Measurements from ENCODE around the gene CYB5RL. TPM values are rescaled to one million over a fixed set of nuclear protein-coding genes. Genes with fewer than 3 reads are reported as not detected.

The CYB5RL gene
- total and polyA plus RNA-seq, 8 donors: 1.2 to 10.7 (median 2.9) TPM

DNA sequence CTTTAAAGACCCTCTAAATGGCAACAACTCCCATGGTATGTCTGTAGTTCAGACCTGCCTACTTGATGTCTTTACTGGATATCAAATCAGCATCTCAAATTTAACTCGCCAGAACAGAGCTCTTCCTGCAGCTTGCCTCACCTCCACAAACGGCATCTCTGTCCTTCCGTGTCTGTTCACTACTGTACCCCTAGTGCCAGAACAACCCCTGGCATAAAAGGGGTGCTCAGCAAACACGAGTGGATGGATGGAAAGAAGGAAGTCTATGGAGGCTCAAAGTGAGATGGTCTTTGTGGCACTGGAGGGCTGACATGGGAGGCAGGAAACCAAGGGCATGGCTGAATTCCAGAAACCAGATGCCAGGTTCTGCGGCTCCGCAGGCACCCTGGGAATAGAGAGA, 22.9 kb upstream of the CYB5RL start:
- intact Hi-C loops (cut with DNase I; ENCODE audit: low total_unique reads): no loop called here
- Histone ChIP-seq H3K4me3 (no peak overlapping the region), H3K4me1 (peaks cover 26 to 46% (median 35%) of the 10 kb centered on the region in 4 donors), H3K9me3 (no peaks in the 10 kb centered on the region), H3K27ac (no peak overlapping the region), H3K27me3 (no peaks in the 10 kb centered on the region), H3K36me3 (peaks cover 21 to 64% (median 51%) of the 10 kb centered on the region in 4 donors)
- WGBS, 5 donors: 55 to 78% (median 68%) methylated on average over 6 of the region's 6 CpGs
- DNase-seq: no peak
- no peak for TF ChIP-seq POLR2A (IDR thresholded peaks at IDR 0.05)
- no peak for TF ChIP-seq EP300 (IDR thresholded peaks at IDR 0.05)
- no peak for TF ChIP-seq POLR2AphosphoS5 (IDR thresholded peaks at IDR 0.05)
- TF ChIP-seq, protein P1, sequence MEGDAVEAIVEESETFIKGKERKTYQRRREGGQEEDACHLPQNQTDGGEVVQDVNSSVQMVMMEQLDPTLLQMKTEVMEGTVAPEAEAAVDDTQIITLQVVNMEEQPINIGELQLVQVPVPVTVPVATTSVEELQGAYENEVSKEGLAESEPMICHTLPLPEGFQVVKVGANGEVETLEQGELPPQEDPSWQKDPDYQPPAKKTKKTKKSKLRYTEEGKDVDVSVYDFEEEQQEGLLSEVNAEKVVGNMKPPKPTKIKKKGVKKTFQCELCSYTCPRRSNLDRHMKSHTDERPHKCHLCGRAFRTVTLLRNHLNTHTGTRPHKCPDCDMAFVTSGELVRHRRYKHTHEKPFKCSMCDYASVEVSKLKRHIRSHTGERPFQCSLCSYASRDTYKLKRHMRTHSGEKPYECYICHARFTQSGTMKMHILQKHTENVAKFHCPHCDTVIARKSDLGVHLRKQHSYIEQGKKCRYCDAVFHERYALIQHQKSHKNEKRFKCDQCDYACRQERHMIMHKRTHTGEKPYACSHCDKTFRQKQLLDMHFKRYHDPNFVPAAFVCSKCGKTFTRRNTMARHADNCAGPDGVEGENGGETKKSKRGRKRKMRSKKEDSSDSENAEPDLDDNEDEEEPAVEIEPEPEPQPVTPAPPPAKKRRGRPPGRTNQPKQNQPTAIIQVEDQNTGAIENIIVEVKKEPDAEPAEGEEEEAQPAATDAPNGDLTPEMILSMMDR (IDR thresholded peaks at IDR 0.05): no peak

DNA sequence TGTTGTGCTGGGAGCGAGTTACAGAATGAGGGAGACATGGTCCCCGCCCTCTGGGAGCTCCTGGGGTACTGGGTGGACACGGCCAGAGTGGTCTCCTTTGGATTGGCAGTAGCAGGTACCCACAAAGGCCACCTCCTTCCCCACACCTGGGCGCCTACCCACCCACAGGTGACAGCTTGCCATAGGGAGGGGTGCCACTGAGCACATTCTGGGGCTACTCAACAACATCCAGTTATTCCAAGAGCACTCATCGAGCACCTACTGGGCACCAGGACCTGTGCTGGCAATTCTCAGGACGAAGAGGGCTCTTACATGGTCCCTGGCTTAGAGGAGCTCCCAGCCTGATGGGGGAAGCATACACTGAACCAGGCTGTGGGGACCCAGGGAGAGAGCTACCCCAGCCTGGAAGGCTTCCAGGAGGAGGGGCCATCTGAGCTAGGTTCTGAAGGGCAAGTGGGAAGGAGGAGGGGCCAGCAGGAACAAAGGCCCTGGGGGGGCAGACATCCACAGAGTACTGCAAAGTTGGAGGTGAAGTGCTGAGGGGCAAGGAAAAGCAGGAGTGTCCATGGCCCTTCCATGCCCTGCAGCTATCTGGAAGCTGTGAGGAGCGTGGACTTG, 22.1 kb upstream of the CYB5RL start:
- no peak for TF ChIP-seq EP300 (IDR thresholded peaks at IDR 0.05)
- no peak for TF ChIP-seq POLR2A (IDR thresholded peaks at IDR 0.05)
- TF ChIP-seq, protein P1 (IDR thresholded peaks at IDR 0.05): no peak
- no peak for TF ChIP-seq POLR2AphosphoS5 (IDR thresholded peaks at IDR 0.05)
- intact Hi-C loops (cut with DNase I; ENCODE audit: low total_unique reads): no loop called here
- peaks cover 26 to 41% (median 32%) of the 10 kb centered on the region in 4 donors for H3K4me1 ChIP-seq
- peaks cover 27 to 64% (median 51%) of the 10 kb centered on the region in 4 donors for H3K36me3 ChIP-seq
- H3K27me3 ChIP-seq: no peaks in the 10 kb centered on the region
- H3K9me3 ChIP-seq: no peaks in the 10 kb centered on the region
- H3K27ac ChIP-seq: peak overlapping the region in 2 of 5 donors; percentile 3 to 87
- H3K4me3 ChIP-seq: no peak overlapping the region
- 90 to 95% (median 94%) methylated on average over 7 of the region's 7 CpGs for WGBS, 5 donors
- no peak for DNase-seq

DNA sequence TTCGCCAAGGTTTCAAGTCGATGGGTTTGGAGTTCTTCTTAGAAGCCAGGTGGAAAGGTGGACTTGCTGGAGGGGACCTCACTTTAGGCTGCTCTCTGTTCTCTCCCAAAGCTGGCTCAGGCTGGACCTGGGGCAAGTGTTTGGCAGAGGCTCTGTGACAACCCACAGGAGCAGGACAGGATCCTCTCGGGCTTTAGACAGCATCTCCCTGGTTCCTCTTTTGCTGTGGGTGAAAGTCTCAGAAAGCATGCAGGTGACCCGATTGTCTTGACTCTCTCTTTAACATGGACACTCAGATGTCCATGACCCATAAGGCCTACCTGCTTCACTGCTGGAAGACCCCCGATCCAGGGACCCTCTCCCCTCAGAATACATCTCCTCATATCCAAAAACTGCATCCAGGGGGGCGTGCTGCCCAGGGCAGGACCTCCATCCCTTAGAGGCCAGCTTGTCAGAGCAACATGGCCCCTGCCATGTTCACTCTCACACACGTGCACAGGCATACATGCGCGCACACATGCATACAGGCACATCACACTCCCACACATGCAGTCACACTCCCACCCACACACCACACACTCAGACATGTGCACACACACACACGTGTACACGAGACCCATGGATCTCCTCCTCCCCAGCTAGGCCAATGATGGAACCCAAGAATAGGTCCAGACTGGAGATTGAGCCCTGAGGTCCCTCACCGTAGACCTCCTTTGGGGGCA, 21.4 kb upstream of the CYB5RL start:
- WGBS, 5 donors: 80 to 91% (median 86%) methylated on average over 11 to 12 of the region's 12 CpGs
- Histone ChIP-seq H3K9me3 (no peaks in the 10 kb centered on the region), H3K4me1 (peaks cover 26 to 41% (median 32%) of the 10 kb centered on the region in 4 donors), H3K36me3 (peaks cover 34 to 69% (median 57%) of the 10 kb centered on the region in 4 donors), H3K4me3 (no peak overlapping the region), H3K27me3 (no peaks in the 10 kb centered on the region), H3K27ac (peak overlapping the region in 4 of 5 donors; percentile 30 to 87 (median 78))
- intact Hi-C loops (cut with DNase I; ENCODE audit: low total_unique reads): no loop called here
- DNase-seq: no peak
- TF ChIP-seq EP300 (IDR thresholded peaks at IDR 0.05): no peak
- TF ChIP-seq, protein P1 (IDR thresholded peaks at IDR 0.05): no peak
- no peak for TF ChIP-seq POLR2A (IDR thresholded peaks at IDR 0.05)
- TF ChIP-seq POLR2AphosphoS5 (IDR thresholded peaks at IDR 0.05): no peak

DNA sequence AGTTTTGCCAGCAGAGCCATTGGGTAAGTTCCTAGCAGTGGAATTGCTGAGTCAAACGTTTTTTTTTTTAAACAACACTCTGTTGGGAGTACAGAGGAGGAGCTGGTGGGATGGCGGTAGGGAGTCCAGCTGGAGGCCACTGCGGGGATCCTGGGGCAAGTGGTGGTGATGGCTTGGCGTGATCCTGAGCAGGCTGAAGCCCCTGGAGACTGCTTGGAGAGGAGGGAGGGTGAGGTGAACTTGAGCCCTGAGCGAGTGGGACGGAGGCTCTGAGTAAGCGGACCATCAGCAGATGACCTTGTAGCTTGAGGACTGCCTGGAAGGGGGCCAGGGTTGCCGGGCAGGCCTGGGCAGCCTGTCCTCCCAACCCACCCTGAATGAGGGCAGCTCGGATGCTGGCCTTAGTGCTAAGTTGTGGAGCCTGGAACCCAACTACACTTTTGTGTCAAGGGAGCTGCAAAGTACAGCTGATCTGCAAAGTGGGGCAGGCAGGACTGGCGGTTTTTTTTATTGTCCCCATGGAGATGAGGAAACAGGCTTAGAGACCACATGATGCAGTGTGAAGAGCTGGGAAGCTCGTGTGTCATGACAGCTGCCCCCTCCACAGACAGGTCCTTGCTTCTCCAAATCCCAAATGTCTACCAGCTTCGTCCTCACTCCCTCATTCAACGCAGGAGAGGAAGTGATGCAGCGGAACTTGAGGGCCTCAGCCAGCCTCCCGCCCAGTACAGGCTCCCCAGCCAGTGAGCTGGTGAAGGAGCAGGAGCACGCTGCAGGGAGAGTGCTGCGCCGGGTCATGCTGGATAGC, 20.4 kb upstream of the CYB5RL start:
- H3K36me3 ChIP-seq: peaks cover 36 to 69% (median 57%) of the 10 kb centered on the region in 4 donors
- no peaks in the 10 kb centered on the region for H3K9me3 ChIP-seq
- no peak for TF ChIP-seq EP300 (IDR thresholded peaks at IDR 0.05)
- TF ChIP-seq POLR2AphosphoS5 (IDR thresholded peaks at IDR 0.05): no peak
- no peak for TF ChIP-seq POLR2A (IDR thresholded peaks at IDR 0.05)
- TF ChIP-seq, protein P1 (IDR thresholded peaks at IDR 0.05): no peak
- DNase-seq: peak in 1 of 2 donors; percentile 60
- intact Hi-C loops (cut with DNase I; ENCODE audit: low total_unique reads): no loop called here
- no peak overlapping the region for H3K4me3 ChIP-seq
- WGBS, 5 donors: 38 to 59% (median 53%) methylated on average over 14 to 18 of the region's 18 CpGs
- no peaks in the 10 kb centered on the region for H3K27me3 ChIP-seq
- H3K4me1 ChIP-seq: peaks cover 26 to 41% (median 32%) of the 10 kb centered on the region in 4 donors
- H3K27ac ChIP-seq: peak overlapping the region in 4 of 5 donors; percentile 70 to 87 (median 78)

Measured in stomach (tissue), 9 donors.